SU-DHL-6 (cell line): ENCODE measurements around the gene ZNF587.

Source experiments
- H2AFZ ChIP-seq: fragments of 200-600 bp; sonication (generic); 2 replicates; pipeline ENCODE4 v1.6.1; 2014; ENCODE audit warnings: low read depth, mild to moderate bottlenecking, moderate library complexity, mixed read lengths, antibody characterized with exemption, low read length; ENCODE audit not compliant: severe bottlenecking
- H3F3A ChIP-seq: fragments of 200-600 bp; shearing (Covaris generic); 2 replicates; pipeline ENCODE4 v1.6.0; 2016; ENCODE audit warnings: antibody characterized with exemption, mild to moderate bottlenecking; ENCODE audit not compliant: insufficient read depth
- H3K27ac ChIP-seq: fragments of 200-600 bp; sonication (generic); 2 replicates; pipeline ENCODE4 v1.5.1; 2016; ENCODE audit warnings: low read depth, mild to moderate bottlenecking, low read length, moderate library complexity, mixed read lengths
- H3K27me3 ChIP-seq: fragments of 200-600 bp; sonication (generic), shearing (Covaris generic); 2 replicates; pipeline ENCODE4 v1.6.0; 2014; ENCODE audit warnings: mild to moderate bottlenecking, low read length
- H3K36me3 ChIP-seq: fragments of 200-600 bp; sonication (generic); 2 replicates; pipeline ENCODE4 v1.6.1; 2014; ENCODE audit warnings: mild to moderate bottlenecking, low read length, mixed read lengths
- H3K4me2 ChIP-seq: fragments of 300-600, 200-600 bp; shearing (Covaris generic), sonication (generic); 2 replicates; pipeline ENCODE4 v1.6.0; 2014; ENCODE audit warnings: low read length, low read depth, mild to moderate bottlenecking; ENCODE audit not compliant: poor library complexity, severe bottlenecking
- H3K4me3 ChIP-seq: fragments of 200-600 bp; sonication (generic); 2 replicates; pipeline ENCODE4 v1.5.1; 2014; ENCODE audit warnings: antibody characterized with exemption, low read length, mild to moderate bottlenecking, mixed read lengths; ENCODE audit not compliant: insufficient read depth, poor library complexity, severe bottlenecking
- H3K79me2 ChIP-seq: fragments of 200-600 bp; sonication (generic); 2 replicates; pipeline ENCODE4 v1.6.1; 2014; ENCODE audit warnings: mild to moderate bottlenecking, low read length, moderate library complexity; ENCODE audit not compliant: insufficient read depth
- H3K9ac ChIP-seq: fragments of 200-600 bp; sonication (generic); 2 replicates; pipeline ENCODE4 v1.7.0; 2014; ENCODE audit warnings: mild to moderate bottlenecking, low read length
- H3K9me2 ChIP-seq: fragments of 200-600 bp; sonication (generic); replicated peaks from 2 replicates; pipeline ENCODE4 v1.6.1; 2014; ENCODE audit warnings: low read length; ENCODE audit not compliant: insufficient read depth
- H3K9me3 ChIP-seq: fragments of 200-600 bp; sonication (generic); 2 replicates; pipeline ENCODE4 v1.6.1; 2014; ENCODE audit warnings: low read length, mixed read lengths; ENCODE audit not compliant: insufficient read depth
- H4K20me1 ChIP-seq: fragments of 200-600 bp; sonication (generic); 2 replicates; pipeline ENCODE4 v1.6.1; 2014; ENCODE audit warnings: low read depth, mild to moderate bottlenecking, antibody characterized with exemption, low read length, moderate library complexity, mixed read lengths
- CTCF ChIP-seq: fragments of 200-600 bp; sonication (generic); IDR thresholded peaks from one replicate; pipeline ENCODE4 v1.5.1; 2017; ENCODE audit warnings: antibody characterized with exemption, mild to moderate bottlenecking, low read length, moderate library complexity; ENCODE audit not compliant: insufficient read depth, poor library complexity, severe bottlenecking
- EZH2phosphoT487 ChIP-seq: fragments of 200-600 bp; sonication (generic), shearing (Covaris generic); conservative IDR thresholded peaks from 2 replicates; pipeline ENCODE4 v1.6.1; 2018; ENCODE audit warnings: mild to moderate bottlenecking, antibody characterized with exemption, low read length, moderate library complexity, mixed read lengths

Gene ZNF587

GRCh38 chr19:57816652-57817051, 33.0 kb upstream of the ZNF587 start:
- Histone ChIP-seq H3K27me3 (no peaks in the 10 kb centered on the region), H3K4me3 (no peak overlapping the region), H3K27ac (no peak overlapping the region), H3F3A (0 out of 2 replicates have a peak, but pooled peaks cover 4% of the 10 kb centered on the region), H2AFZ (no peak overlapping the region), H3K9me2 (no peaks in the 10 kb centered on the region), H3K9me3 (no peaks in the 10 kb centered on the region), H3K79me2 (peaks cover 45% of the 10 kb centered on the region), H3K9ac (no peak overlapping the region), H3K4me2 (no peak overlapping the region), H3K36me3 (no peaks in the 10 kb centered on the region), H4K20me1 (no peaks in the 10 kb centered on the region)
- TF ChIP-seq EZH2phosphoT487 (no peak), CTCF (no peak)

GRCh38 chr19:57817976-57818375, 31.7 kb upstream of the ZNF587 start:
- Histone ChIP-seq H2AFZ (no peak overlapping the region), H3K79me2 (peaks cover 49% of the 10 kb centered on the region), H3K9ac (no peak overlapping the region), H3F3A (no peaks in the 10 kb centered on the region), H3K9me3 (no peaks in the 10 kb centered on the region), H4K20me1 (no peaks in the 10 kb centered on the region), H3K4me3 (no peak overlapping the region), H3K27me3 (no peaks in the 10 kb centered on the region), H3K27ac (no peak overlapping the region), H3K36me3 (no peaks in the 10 kb centered on the region), H3K4me2 (no peak overlapping the region), H3K9me2 (no peaks in the 10 kb centered on the region)
- TF ChIP-seq EZH2phosphoT487 (no peak), CTCF (no peak)

GRCh38 chr19:57818378-57818777, 31.3 kb upstream of the ZNF587 start:
- Histone ChIP-seq H2AFZ (no peak overlapping the region), H3K79me2 (peaks cover 51% of the 10 kb centered on the region), H3F3A (no peaks in the 10 kb centered on the region), H3K27ac (no peak overlapping the region), H3K4me3 (no peak overlapping the region), H3K36me3 (no peaks in the 10 kb centered on the region), H3K9me2 (no peaks in the 10 kb centered on the region), H3K9ac (peak overlapping the region; percentile 94), H4K20me1 (no peaks in the 10 kb centered on the region), H3K9me3 (no peaks in the 10 kb centered on the region), H3K4me2 (peak overlapping the region; percentile 71), H3K27me3 (no peaks in the 10 kb centered on the region)
- no peak for TF ChIP-seq CTCF
- TF ChIP-seq EZH2phosphoT487, result no peak
